ENCODE results near the gene ASIC2.

- TF ChIP-seq ZNF70 (CRISPR knock-in tag; IDR thresholded peaks at IDR 0.05) (no peak), ARNTL (CRISPR knock-in tag; IDR thresholded peaks at IDR 0.05; ENCODE audit: borderline replicate concordance, low read depth) (no peak), BACH2 (CRISPR knock-in tag; IDR thresholded peaks at IDR 0.05; ENCODE audit: borderline replicate concordance) (no peak), RARB (CRISPR knock-in tag; IDR thresholded peaks at IDR 0.05) (no peak), GLIS3 (CRISPR knock-in tag; IDR thresholded peaks at IDR 0.05) (no peak), CSDC2 (CRISPR knock-in tag; IDR thresholded peaks at IDR 0.05) (no peak), OSR1 (CRISPR knock-in tag; IDR thresholded peaks at IDR 0.05) (no peak), ZNF8 (CRISPR knock-in tag; IDR thresholded peaks at IDR 0.05) (no peak), PATZ1 (CRISPR knock-in tag; IDR thresholded peaks at IDR 0.05; ENCODE audit: borderline replicate concordance) (no peak), POU6F1 (CRISPR knock-in tag; IDR thresholded peaks at IDR 0.05; ENCODE audit: borderline replicate concordance, low read depth) (no peak), TSHZ2 (CRISPR knock-in tag; IDR thresholded peaks at IDR 0.05) (no peak), PPARA (CRISPR knock-in tag; IDR thresholded peaks at IDR 0.05; ENCODE audit: borderline replicate concordance) (no peak), TOX (CRISPR knock-in tag; IDR thresholded peaks at IDR 0.05; ENCODE audit: borderline replicate concordance) (no peak), ESRRG (CRISPR knock-in tag; IDR thresholded peaks at IDR 0.05) (no peak)
These were observed 117.5 kb downstream of the ASIC2 start for GRCh38 chr17:33175562-33175961.

Data from SK-N-SH treated with all-trans-retinoic acid at 6 μM for 48 hours (cell line).